Prostate gland (tissue), 2 donors: Measurements from ENCODE around the gene NME3.
"Not testable (repeated sequence)": the region's sequence is repeated elsewhere in the genome, so short reads cannot be mapped to it uniquely, and the experiment has no call there.

ENCODE experiments used
- POLR2A ChIP-seq: fragments of 450-650 bp; IDR thresholded peaks from one replicate; pipeline ENCODE4 v1.6.1; 2016; ENCODE audit warnings: antibody characterized with exemption, mild to moderate bottlenecking
- POLR2AphosphoS5 ChIP-seq: sonication (generic); formaldehyde crosslinking; IDR thresholded peaks from one replicate; pipeline ENCODE4 v1.6.1; 2017; ENCODE audit warnings: antibody characterized with exemption
- TF ChIP-seq, protein P1 (sequence below), 4 experiments: fragments of 200-600 bp in 2 of 4; fragments of 450-650 bp in 2 of 4; sonication (generic) in 2 of 4; IDR thresholded peaks; 1 replicate in 3 of 4; 2 replicates in 1 of 4; pipeline ENCODE4 v1.5.1; 2016 to 2019; ENCODE audit warnings: antibody characterized with exemption in 4 of 4, mild to moderate bottlenecking in 2 of 4, moderate library complexity in 2 of 4

GRCh38 chr16:1732551-1732987 is 38.8 kb downstream of the NME3 start:
- TF ChIP-seq, protein P1, sequence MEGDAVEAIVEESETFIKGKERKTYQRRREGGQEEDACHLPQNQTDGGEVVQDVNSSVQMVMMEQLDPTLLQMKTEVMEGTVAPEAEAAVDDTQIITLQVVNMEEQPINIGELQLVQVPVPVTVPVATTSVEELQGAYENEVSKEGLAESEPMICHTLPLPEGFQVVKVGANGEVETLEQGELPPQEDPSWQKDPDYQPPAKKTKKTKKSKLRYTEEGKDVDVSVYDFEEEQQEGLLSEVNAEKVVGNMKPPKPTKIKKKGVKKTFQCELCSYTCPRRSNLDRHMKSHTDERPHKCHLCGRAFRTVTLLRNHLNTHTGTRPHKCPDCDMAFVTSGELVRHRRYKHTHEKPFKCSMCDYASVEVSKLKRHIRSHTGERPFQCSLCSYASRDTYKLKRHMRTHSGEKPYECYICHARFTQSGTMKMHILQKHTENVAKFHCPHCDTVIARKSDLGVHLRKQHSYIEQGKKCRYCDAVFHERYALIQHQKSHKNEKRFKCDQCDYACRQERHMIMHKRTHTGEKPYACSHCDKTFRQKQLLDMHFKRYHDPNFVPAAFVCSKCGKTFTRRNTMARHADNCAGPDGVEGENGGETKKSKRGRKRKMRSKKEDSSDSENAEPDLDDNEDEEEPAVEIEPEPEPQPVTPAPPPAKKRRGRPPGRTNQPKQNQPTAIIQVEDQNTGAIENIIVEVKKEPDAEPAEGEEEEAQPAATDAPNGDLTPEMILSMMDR (IDR thresholded peaks at IDR 0.05) = not testable (repeated sequence)
- TF ChIP-seq POLR2A, POLR2AphosphoS5: not testable (repeated sequence)
